Esophagus muscularis mucosa (tissue), 4 donors: ENCODE measurements around the gene ANKS1A.

Source experiments
- EP300 ChIP-seq: sonication (generic); formaldehyde crosslinking; IDR thresholded peaks from one replicate; pipeline ENCODE4 v1.6.1; 2017; ENCODE audit warnings: antibody characterized with exemption
- POLR2A ChIP-seq: fragments of 450-650 bp; IDR thresholded peaks from one replicate; pipeline ENCODE4 v1.6.1; 2017; ENCODE audit warnings: antibody characterized with exemption, moderate library complexity, mild to moderate bottlenecking, low read depth
- TF ChIP-seq, protein P1 (sequence below), 3 experiments: fragments of 200-600 bp in 2 of 3; fragments of 450-650 bp in 1 of 3; sonication (generic) in 2 of 3; IDR thresholded peaks; one replicate each; pipeline ENCODE4 v1.5.1; 2017 to 2019; ENCODE audit warnings: antibody characterized with exemption in 3 of 3, mild to moderate bottlenecking in 2 of 3, moderate library complexity in 1 of 3

- TF ChIP-seq POLR2A (no peak), EP300 (no peak)
- TF ChIP-seq, protein P1, sequence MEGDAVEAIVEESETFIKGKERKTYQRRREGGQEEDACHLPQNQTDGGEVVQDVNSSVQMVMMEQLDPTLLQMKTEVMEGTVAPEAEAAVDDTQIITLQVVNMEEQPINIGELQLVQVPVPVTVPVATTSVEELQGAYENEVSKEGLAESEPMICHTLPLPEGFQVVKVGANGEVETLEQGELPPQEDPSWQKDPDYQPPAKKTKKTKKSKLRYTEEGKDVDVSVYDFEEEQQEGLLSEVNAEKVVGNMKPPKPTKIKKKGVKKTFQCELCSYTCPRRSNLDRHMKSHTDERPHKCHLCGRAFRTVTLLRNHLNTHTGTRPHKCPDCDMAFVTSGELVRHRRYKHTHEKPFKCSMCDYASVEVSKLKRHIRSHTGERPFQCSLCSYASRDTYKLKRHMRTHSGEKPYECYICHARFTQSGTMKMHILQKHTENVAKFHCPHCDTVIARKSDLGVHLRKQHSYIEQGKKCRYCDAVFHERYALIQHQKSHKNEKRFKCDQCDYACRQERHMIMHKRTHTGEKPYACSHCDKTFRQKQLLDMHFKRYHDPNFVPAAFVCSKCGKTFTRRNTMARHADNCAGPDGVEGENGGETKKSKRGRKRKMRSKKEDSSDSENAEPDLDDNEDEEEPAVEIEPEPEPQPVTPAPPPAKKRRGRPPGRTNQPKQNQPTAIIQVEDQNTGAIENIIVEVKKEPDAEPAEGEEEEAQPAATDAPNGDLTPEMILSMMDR (IDR thresholded peaks at IDR 0.05): no peak
Measured at GRCh38 chr6:34872332-34872731, 16.7 kb upstream of the ANKS1A start.
